M059J (cell line): ENCODE data around the gene CAMSAP2. TPM values are rescaled to one million over a fixed set of nuclear protein-coding genes. Genes with fewer than 3 reads are reported as not detected.
"Not testable (repeated sequence)": the region's sequence is repeated elsewhere in the genome, so short reads cannot be mapped to it uniquely, and the experiment has no call there.

Source experiments
- DNase-seq: peaks from one replicate; pipeline ENCODE4 v3.0.0-alpha.2; 2012; ENCODE audit warnings: low read depth
- total RNA-seq: library from RNA; depleted of rRNA; stranded (reverse); fragments of >200 nt; shearing (Covaris generic); gene quantifications from 2 replicates; pipeline ENCODE4 v1.2.3, GENCODE V29; 2014

CAMSAP2 gene
- total RNA-seq, 1 experiment from 2014 or later: 24.3 TPM

- peak; percentile 83 for DNase-seq
Observed at GRCh38 chr1:200738949-200739651, 407 bp downstream of the CAMSAP2 start.

- DNase-seq: peak; percentile 58
Observed at GRCh38 chr1:200739702-200740570, 1.2 kb downstream of the CAMSAP2 start.

GRCh38 chr1:200740571-200741208, 2.0 kb downstream of the CAMSAP2 start:
- peak; percentile 18 for DNase-seq

GRCh38 chr1:200741551-200742207, 3.0 kb downstream of the CAMSAP2 start:
- no peak for DNase-seq

GRCh38 chr1:200744143-200744542, 5.5 kb downstream of the CAMSAP2 start:
- no peak for DNase-seq

- no peak for DNase-seq
Observed at GRCh38 chr1:200749090-200749489, 10.4 kb downstream of the CAMSAP2 start.

- not testable (repeated sequence) for DNase-seq
Observed at GRCh38 chr1:200750749-200751148, 12.1 kb downstream of the CAMSAP2 start.

GRCh38 chr1:200751717-200752116, 13.0 kb downstream of the CAMSAP2 start:
- DNase-seq: peak; percentile 23

- DNase-seq: no peak
Observed at GRCh38 chr1:200753650-200754198, 15.0 kb downstream of the CAMSAP2 start.

- DNase-seq: no peak
Observed at GRCh38 chr1:200755456-200755855, 16.8 kb downstream of the CAMSAP2 start.

GRCh38 chr1:200762089-200762488, 23.4 kb downstream of the CAMSAP2 start:
- DNase-seq: no peak

GRCh38 chr1:200767321-200767720, 28.6 kb downstream of the CAMSAP2 start:
- DNase-seq: no peak

- DNase-seq: peak; percentile 59
Observed at GRCh38 chr1:200771625-200772555, 33.2 kb downstream of the CAMSAP2 start.

GRCh38 chr1:200774311-200774710, 35.6 kb downstream of the CAMSAP2 start:
- DNase-seq: no peak

- DNase-seq: no peak
Observed at GRCh38 chr1:200774735-200775444, 36.2 kb downstream of the CAMSAP2 start.

- no peak for DNase-seq
Observed at GRCh38 chr1:200775850-200776249, 37.2 kb downstream of the CAMSAP2 start.

- DNase-seq: peak; percentile 55
Observed at GRCh38 chr1:200776949-200777348, 38.3 kb downstream of the CAMSAP2 start.

GRCh38 chr1:200778766-200779165, 40.1 kb downstream of the CAMSAP2 start:
- DNase-seq: no peak

- DNase-seq: no peak
Observed at GRCh38 chr1:200779326-200779725, 40.6 kb downstream of the CAMSAP2 start.
